Parietal lobe (tissue), 1 donor: ENCODE measurements around the gene PDGFRA. TPM values are rescaled to one million over a fixed set of nuclear protein-coding genes. Genes with fewer than 3 reads are reported as not detected.

Experiments used
- total RNA-seq: library from RNA; depleted of rRNA; stranded (reverse); fragments of >200 nt; gene quantifications from one replicate; pipeline ENCODE4 v1.2.3, GENCODE V29; 2014

Gene PDGFRA
- total RNA-seq, result 56.7 TPM

DNA sequence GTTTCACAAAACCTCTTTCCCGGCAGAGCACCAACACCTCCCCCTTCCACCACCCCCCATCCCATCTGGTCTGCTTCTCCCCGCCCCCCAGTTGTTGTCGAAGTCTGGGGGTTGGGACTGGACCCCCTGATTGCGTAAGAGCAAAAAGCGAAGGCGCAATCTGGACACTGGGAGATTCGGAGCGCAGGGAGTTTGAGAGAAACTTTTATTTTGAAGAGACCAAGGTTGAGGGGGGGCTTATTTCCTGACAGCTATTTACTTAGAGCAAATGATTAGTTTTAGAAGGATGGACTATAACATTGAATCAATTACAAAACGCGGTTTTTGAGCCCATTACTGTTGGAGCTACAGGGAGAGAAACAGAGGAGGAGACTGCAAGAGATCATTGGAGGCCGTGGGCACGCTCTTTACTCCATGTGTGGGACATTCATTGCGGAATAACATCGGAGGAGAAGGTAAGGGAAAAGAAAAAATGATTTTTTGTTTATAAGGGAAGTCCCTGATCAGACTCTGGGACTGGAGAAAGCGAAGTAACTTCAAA is at the start of gene PDGFRA:
Gene PDGFRA (plus strand): TSS at position 333 of the 541 bp plus-strand sequence. CDS start 29,476 bp downstream, outside the sequence.

Other genes starting within 250 kb of the PDGFRA start
- 40.7 TPM for gene CHIC2, start 164.7 kb upstream of the PDGFRA start, total RNA-seq
- gene GSX2, start 129.1 kb upstream of the PDGFRA start, total RNA-seq, result 2.8 TPM